ENCODE results near the gene POLR2F. TPM values are rescaled to one million over a fixed set of nuclear protein-coding genes. Genes with fewer than 3 reads are reported as not detected.
A peak's percentile ranks its signal among the peaks of the same experiment; 100 is the strongest.

Gene POLR2F
- total RNA-seq, 4 donors from 2014 or later: 31.7 to 56.1 (median 46.9) TPM

- no peaks in the 10 kb centered on the region for H3K36me3 ChIP-seq
- 81% methylated on average over 7 of the region's 7 CpGs for WGBS, 2 donors
- H3K4me1 ChIP-seq: peaks cover 20 to 29% (median 25%) of the 10 kb centered on the region in 3 donors
- H3K4me3 ChIP-seq: no peak overlapping the region
- H3K27me3 ChIP-seq: no peaks in the 10 kb centered on the region
- intact Hi-C loops (cut with DNase I): no loop called here
- H3K27ac ChIP-seq: no peak overlapping the region
- no peak for DNase-seq
- H3K9me3 ChIP-seq: no peaks in the 10 kb centered on the region
- TF ChIP-seq POLR2A (IDR thresholded peaks at IDR 0.05) (no peak), CTCF (IDR thresholded peaks at IDR 0.05) (no peak)
Measured at GRCh38 chr22:38012604-38013072, 59.1 kb downstream of the POLR2F start.

GRCh38 chr22:38014083-38014482, 60.6 kb downstream of the POLR2F start:
- Histone ChIP-seq H3K36me3 (no peaks in the 10 kb centered on the region), H3K27me3 (no peaks in the 10 kb centered on the region), H3K4me3 (no peak overlapping the region), H3K27ac (no peak overlapping the region), H3K9me3 (no peaks in the 10 kb centered on the region), H3K4me1 (peaks cover 22 to 34% (median 29%) of the 10 kb centered on the region in 3 donors)
- DNase-seq: no peak
- WGBS, 2 donors: 100% methylated on average over 1 of the region's 1 CpG
- intact Hi-C loops (cut with DNase I): no loop called here
- TF ChIP-seq CTCF (IDR thresholded peaks at IDR 0.05) (no peak), POLR2A (IDR thresholded peaks at IDR 0.05) (no peak)

- no peaks in the 10 kb centered on the region for H3K36me3 ChIP-seq
- H3K4me1 ChIP-seq: peaks cover 22 to 34% (median 29%) of the 10 kb centered on the region in 3 donors
- H3K4me3 ChIP-seq: peak overlapping the region in 3 of 4 donors; percentile 20 to 42 (median 29)
- TF ChIP-seq POLR2A (IDR thresholded peaks at IDR 0.05) (no peak), CTCF (IDR thresholded peaks at IDR 0.05) (no peak)
- H3K27me3 ChIP-seq: no peaks in the 10 kb centered on the region
- no peak for DNase-seq
- intact Hi-C loops (cut with DNase I): no loop called here
- H3K27ac ChIP-seq: peak overlapping the region; percentile 61 to 83 (median 76)
- H3K9me3 ChIP-seq: no peaks in the 10 kb centered on the region
- 32 to 40% methylated on average over 17 to 22 of the region's 33 CpGs for WGBS, 2 donors
Measured at GRCh38 chr22:38016182-38017151, 63.0 kb downstream of the POLR2F start.

- H3K36me3 ChIP-seq: no peaks in the 10 kb centered on the region
- no peaks in the 10 kb centered on the region for H3K9me3 ChIP-seq
- no peaks in the 10 kb centered on the region for H3K27me3 ChIP-seq
- H3K4me3 ChIP-seq: no peak overlapping the region
- intact Hi-C loops (cut with DNase I): no loop called here
- H3K4me1 ChIP-seq: peaks cover 22 to 34% (median 29%) of the 10 kb centered on the region in 3 donors
- no peak for DNase-seq
- 29 to 35% methylated on average over 4 to 5 of the region's 7 CpGs for WGBS, 2 donors
- peak overlapping the region; percentile 61 to 83 (median 76) for H3K27ac ChIP-seq
- TF ChIP-seq CTCF (IDR thresholded peaks at IDR 0.05) (no peak), POLR2A (IDR thresholded peaks at IDR 0.05) (no peak)
Measured at GRCh38 chr22:38017272-38017920, 63.9 kb downstream of the POLR2F start.

Measured in esophagus squamous epithelium (tissue), 5 donors.